Sigmoid colon (tissue), 4 donors: ENCODE measurements around the gene LRRC55.

Experiments used
- CTCF ChIP-seq, 4 experiments: fragments of 450-650 bp in 3 of 4; fragments of 200-600 bp in 1 of 4; IDR thresholded peaks; one replicate each; pipeline ENCODE4 v1.5.1; 2016 to 2019; ENCODE audit warnings: antibody characterized with exemption in 4 of 4, mild to moderate bottlenecking in 3 of 4, moderate library complexity in 2 of 4
- EP300 ChIP-seq, 4 donors: sonication (generic); formaldehyde crosslinking; IDR thresholded peaks; one replicate each; pipeline ENCODE4 v1.6.1; 2017; ENCODE audit warnings: antibody characterized with exemption in 4 of 4

- TF ChIP-seq CTCF (IDR thresholded peaks at IDR 0.05), result no peak
- TF ChIP-seq EP300 (IDR thresholded peaks at IDR 0.05), result no peak
Observed at GRCh38 chr11:57216463-57216862, 34.7 kb downstream of the LRRC55 start.
